Stomach (tissue), 4 donors: Measurements from ENCODE around the gene CCDC172.

Experiments
- EP300 ChIP-seq: sonication (generic); formaldehyde crosslinking; IDR thresholded peaks from one replicate; pipeline ENCODE4 v1.6.1; 2017; ENCODE audit warnings: antibody characterized with exemption
- POLR2A ChIP-seq, 4 donors: fragments of 450-650 bp; IDR thresholded peaks; one replicate each; pipeline ENCODE4 v1.6.1; 2016; ENCODE audit warnings: antibody characterized with exemption in 4 of 4, control low read depth in 2 of 4, mild to moderate bottlenecking in 1 of 4, moderate library complexity in 1 of 4
- POLR2AphosphoS5 ChIP-seq, 3 donors: sonication (generic); formaldehyde crosslinking; IDR thresholded peaks; one replicate each; pipeline ENCODE4 v1.6.1; 2016; ENCODE audit warnings: antibody characterized with exemption in 3 of 3
- TF ChIP-seq, protein P1 (sequence below), 7 experiments: fragments of 450-650 bp in 4 of 7; fragments of 200-600 bp in 3 of 7; sonication (generic) in 3 of 7; IDR thresholded peaks; one replicate each; pipeline ENCODE4 v1.5.1; 2016 to 2019; ENCODE audit warnings: antibody characterized with exemption in 7 of 7, control low read depth in 2 of 7, mild to moderate bottlenecking in 1 of 7

GRCh38 chr10:116356833-116357232, 32.6 kb downstream of the CCDC172 start:
- TF ChIP-seq, protein P1, sequence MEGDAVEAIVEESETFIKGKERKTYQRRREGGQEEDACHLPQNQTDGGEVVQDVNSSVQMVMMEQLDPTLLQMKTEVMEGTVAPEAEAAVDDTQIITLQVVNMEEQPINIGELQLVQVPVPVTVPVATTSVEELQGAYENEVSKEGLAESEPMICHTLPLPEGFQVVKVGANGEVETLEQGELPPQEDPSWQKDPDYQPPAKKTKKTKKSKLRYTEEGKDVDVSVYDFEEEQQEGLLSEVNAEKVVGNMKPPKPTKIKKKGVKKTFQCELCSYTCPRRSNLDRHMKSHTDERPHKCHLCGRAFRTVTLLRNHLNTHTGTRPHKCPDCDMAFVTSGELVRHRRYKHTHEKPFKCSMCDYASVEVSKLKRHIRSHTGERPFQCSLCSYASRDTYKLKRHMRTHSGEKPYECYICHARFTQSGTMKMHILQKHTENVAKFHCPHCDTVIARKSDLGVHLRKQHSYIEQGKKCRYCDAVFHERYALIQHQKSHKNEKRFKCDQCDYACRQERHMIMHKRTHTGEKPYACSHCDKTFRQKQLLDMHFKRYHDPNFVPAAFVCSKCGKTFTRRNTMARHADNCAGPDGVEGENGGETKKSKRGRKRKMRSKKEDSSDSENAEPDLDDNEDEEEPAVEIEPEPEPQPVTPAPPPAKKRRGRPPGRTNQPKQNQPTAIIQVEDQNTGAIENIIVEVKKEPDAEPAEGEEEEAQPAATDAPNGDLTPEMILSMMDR (IDR thresholded peaks at IDR 0.05): no peak
- TF ChIP-seq POLR2A (IDR thresholded peaks at IDR 0.05) (no peak), POLR2AphosphoS5 (IDR thresholded peaks at IDR 0.05) (no peak), EP300 (no peak)
